HEK293 (cell line): Measurements from ENCODE around the gene SF3B4.
A peak's percentile ranks its signal among the peaks of the same experiment; 100 is the strongest.

ENCODE experiments used
- BCL11A ChIP-seq: fragments of 450-650 bp; formaldehyde crosslinking; IDR thresholded peaks from 2 replicates; pipeline ENCODE4 v1.5.1; 2016; ENCODE audit warnings: low read depth, missing biosample characterization, missing genetic modification characterization
- IKZF3 ChIP-seq: fragments of 450-650 bp; IDR thresholded peaks from 2 replicates; pipeline ENCODE4 v1.5.0; 2018; ENCODE audit warnings: missing biosample characterization, mild to moderate bottlenecking, missing genetic modification characterization, moderate library complexity
- KLF9 ChIP-seq: fragments of 450-650 bp; formaldehyde crosslinking; IDR thresholded peaks from 2 replicates; pipeline ENCODE4 v1.5.1; 2016; ENCODE audit warnings: missing biosample characterization, missing genetic modification characterization, low read depth
- MYNN ChIP-seq: fragments of 450-650 bp; formaldehyde crosslinking; IDR thresholded peaks from 2 replicates; pipeline ENCODE4 v1.5.1; 2016; ENCODE audit warnings: missing biosample characterization, missing genetic modification characterization, borderline replicate concordance
- OSR2 ChIP-seq: fragments of 450-650 bp; formaldehyde crosslinking; IDR thresholded peaks from 2 replicates; pipeline ENCODE4 v1.5.1; 2016; ENCODE audit warnings: missing biosample characterization, missing genetic modification characterization
- SCRT2 ChIP-seq: fragments of 450-650 bp; formaldehyde crosslinking; IDR thresholded peaks from 2 replicates; pipeline ENCODE4 v1.5.1; 2016; ENCODE audit warnings: missing biosample characterization, missing genetic modification characterization
- SETDB1 ChIP-seq: IDR thresholded peaks from one replicate; pipeline ENCODE4 v1.6.1; 2017; ENCODE audit warnings: mild to moderate bottlenecking, low read length, moderate library complexity, mixed read lengths; ENCODE audit not compliant: insufficient read length
- TRIM28 ChIP-seq: IDR thresholded peaks from 2 replicates; pipeline ENCODE4 v1.6.1; 2011; ENCODE audit warnings: low read length, control low read depth, borderline replicate concordance
- ZFHX2 ChIP-seq: fragments of 450-650 bp; formaldehyde crosslinking; conservative IDR thresholded peaks from 2 replicates; pipeline ENCODE4 v1.5.1; 2016; ENCODE audit warnings: missing biosample characterization, missing genetic modification characterization
- ZFP37 ChIP-seq: fragments of 450-650 bp; formaldehyde crosslinking; IDR thresholded peaks from 2 replicates; pipeline ENCODE4 v1.5.1; 2016; ENCODE audit warnings: missing biosample characterization, missing genetic modification characterization
- ZNF133 ChIP-seq: fragments of 450-650 bp; formaldehyde crosslinking; IDR thresholded peaks from 2 replicates; pipeline ENCODE4 v1.5.1; 2016; ENCODE audit warnings: missing biosample characterization, missing genetic modification characterization
- ZNF155 ChIP-seq: fragments of 450-650 bp; formaldehyde crosslinking; IDR thresholded peaks from 2 replicates; pipeline ENCODE4 v1.5.1; 2016; ENCODE audit warnings: missing biosample characterization, missing genetic modification characterization
- ZNF157 ChIP-seq: fragments of 450-650 bp; formaldehyde crosslinking; IDR thresholded peaks from 2 replicates; pipeline ENCODE4 v1.5.1; 2016; ENCODE audit warnings: missing biosample characterization, missing genetic modification characterization
- ZNF184 ChIP-seq: fragments of 450-650 bp; IDR thresholded peaks from 2 replicates; pipeline ENCODE4 v1.5.1; 2018; ENCODE audit warnings: missing biosample characterization, mild to moderate bottlenecking, missing genetic modification characterization
- ZNF211 ChIP-seq: fragments of 450-650 bp; formaldehyde crosslinking; IDR thresholded peaks from 2 replicates; pipeline ENCODE4 v1.5.1; 2016; ENCODE audit warnings: low read depth, missing biosample characterization, missing genetic modification characterization
- ZNF223 ChIP-seq: fragments of 450-650 bp; formaldehyde crosslinking; IDR thresholded peaks from 2 replicates; pipeline ENCODE4 v1.5.1; 2016; ENCODE audit warnings: missing biosample characterization, missing genetic modification characterization
- ZNF311 ChIP-seq: fragments of 450-650 bp; formaldehyde crosslinking; IDR thresholded peaks from 2 replicates; pipeline ENCODE4 v1.5.1; 2017; ENCODE audit warnings: missing biosample characterization, missing genetic modification characterization, borderline replicate concordance
- ZNF324 ChIP-seq: fragments of 450-650 bp; formaldehyde crosslinking; IDR thresholded peaks from 2 replicates; pipeline ENCODE4 v1.5.1; 2016; ENCODE audit warnings: missing biosample characterization, missing genetic modification characterization
- ZNF433 ChIP-seq: fragments of 450-650 bp; formaldehyde crosslinking; IDR thresholded peaks from 2 replicates; pipeline ENCODE4 v1.5.1; 2016; ENCODE audit warnings: missing biosample characterization, missing genetic modification characterization, low read depth
- ZNF48 ChIP-seq: fragments of 450-650 bp; formaldehyde crosslinking; IDR thresholded peaks from 2 replicates; pipeline ENCODE4 v1.5.1; 2016; ENCODE audit warnings: missing biosample characterization, missing genetic modification characterization
- ZNF510 ChIP-seq: fragments of 450-650 bp; formaldehyde crosslinking; IDR thresholded peaks from 2 replicates; pipeline ENCODE4 v1.5.1; 2018; ENCODE audit warnings: mild to moderate bottlenecking, missing genetic modification characterization, missing biosample characterization; ENCODE audit not compliant: insufficient replicate concordance
- ZNF530 ChIP-seq: fragments of 450-650 bp; formaldehyde crosslinking; IDR thresholded peaks from 2 replicates; pipeline ENCODE4 v1.5.1; 2016; ENCODE audit warnings: low read depth, missing biosample characterization, missing genetic modification characterization
- ZNF544 ChIP-seq: fragments of 450-650 bp; formaldehyde crosslinking; IDR thresholded peaks from 2 replicates; pipeline ENCODE4 v1.5.0; 2017; ENCODE audit warnings: missing biosample characterization, missing genetic modification characterization
- ZNF560 ChIP-seq: fragments of 450-650 bp; formaldehyde crosslinking; IDR thresholded peaks from 2 replicates; pipeline ENCODE4 v1.5.1; 2017; ENCODE audit warnings: missing biosample characterization, missing genetic modification characterization, borderline replicate concordance
- ZNF596 ChIP-seq: fragments of 450-650 bp; IDR thresholded peaks from 2 replicates; pipeline ENCODE4 v1.5.0; 2018; ENCODE audit warnings: missing biosample characterization, mild to moderate bottlenecking, missing genetic modification characterization, moderate library complexity
- ZNF600 ChIP-seq: fragments of 450-650 bp; formaldehyde crosslinking; IDR thresholded peaks from 2 replicates; pipeline ENCODE4 v1.5.1; 2016; ENCODE audit warnings: missing biosample characterization, missing genetic modification characterization
- ZNF626 ChIP-seq: fragments of 450-650 bp; sonication (Bioruptor Pico); formaldehyde crosslinking; IDR thresholded peaks from 2 replicates; pipeline ENCODE4 v1.5.1; 2018; ENCODE audit warnings: missing biosample characterization, missing genetic modification characterization, inconsistent platforms
- ZNF701 ChIP-seq: fragments of 450-650 bp; formaldehyde crosslinking; IDR thresholded peaks from 2 replicates; pipeline ENCODE4 v1.5.1; 2016; ENCODE audit warnings: missing biosample characterization, missing genetic modification characterization
- ZNF768 ChIP-seq: fragments of 450-650 bp; formaldehyde crosslinking; IDR thresholded peaks from 2 replicates; pipeline ENCODE4 v1.5.1; 2018; ENCODE audit warnings: missing biosample characterization, mild to moderate bottlenecking, missing genetic modification characterization
- ZNF791 ChIP-seq: fragments of 450-650 bp; formaldehyde crosslinking; IDR thresholded peaks from 2 replicates; pipeline ENCODE4 v1.5.1; 2016; ENCODE audit warnings: missing biosample characterization, missing genetic modification characterization
- ZSCAN16 ChIP-seq: fragments of 450-650 bp; formaldehyde crosslinking; IDR thresholded peaks from 2 replicates; pipeline ENCODE4 v1.5.1; 2016; ENCODE audit warnings: missing biosample characterization, missing genetic modification characterization
- TF ChIP-seq, protein P1 (sequence below): fragments of 450-650 bp; formaldehyde crosslinking; IDR thresholded peaks from 2 replicates; pipeline ENCODE4 v1.5.1; 2017; ENCODE audit warnings: missing biosample characterization, missing genetic modification characterization
- TF ChIP-seq, protein P2 (sequence below): fragments of 450-650 bp; formaldehyde crosslinking; IDR thresholded peaks from 2 replicates; pipeline ENCODE4 v1.5.1; 2016; ENCODE audit warnings: missing biosample characterization, missing genetic modification characterization
- TF ChIP-seq, protein P3 (sequence below): fragments of 450-650 bp; formaldehyde crosslinking; IDR thresholded peaks from 2 replicates; pipeline ENCODE4; 2016; ENCODE audit warnings: missing biosample characterization, missing genetic modification characterization

The SF3B4 gene

DNA sequence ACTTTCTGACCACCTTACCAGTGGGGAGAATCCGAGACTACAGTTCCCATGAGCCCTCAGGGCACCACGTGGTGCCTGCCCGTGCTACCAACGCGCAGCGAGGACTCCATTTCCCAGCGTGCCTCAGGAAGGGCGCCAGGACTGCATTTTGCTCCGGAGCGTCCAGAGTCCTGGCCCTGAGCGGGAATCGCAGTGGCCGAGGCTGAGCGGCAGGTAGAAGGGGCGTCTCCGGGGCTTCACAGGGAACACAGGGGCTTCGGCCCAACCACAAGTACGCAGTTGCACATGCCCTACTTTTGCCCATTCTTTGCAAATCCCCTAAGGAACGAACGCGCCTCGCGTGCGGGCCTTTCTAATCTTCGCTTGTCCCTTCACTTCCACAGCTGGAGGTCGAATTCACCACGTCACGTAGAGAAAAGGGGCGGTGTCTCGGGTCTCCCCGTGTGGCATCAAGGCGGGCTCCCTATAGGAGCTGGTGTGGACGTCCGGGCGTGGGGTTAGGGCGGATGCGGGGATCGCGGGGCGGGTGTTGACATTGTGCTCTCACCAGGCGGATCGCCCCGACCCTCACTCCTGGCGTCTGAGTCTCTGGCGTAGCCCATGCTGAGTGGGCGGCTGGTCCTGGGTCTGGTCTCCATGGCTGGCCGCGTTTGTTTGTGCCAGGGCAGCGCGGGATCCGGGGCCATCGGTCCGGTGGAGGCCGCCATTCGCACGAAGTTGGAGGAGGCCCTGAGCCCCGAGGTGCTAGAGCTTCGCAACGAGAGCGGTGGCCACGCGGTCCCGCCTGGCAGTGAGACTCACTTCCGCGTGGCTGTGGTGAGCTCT is 27.9 kb downstream of the SF3B4 start, which contains the start of gene BOLA1 (continued):
- TF ChIP-seq KLF9 (tag by site-specific recombination), result peak; percentile 64
- TF ChIP-seq ZNF155 (tag by site-specific recombination), result no peak
- peak; percentile 58; the same call in 1 of the 2 replicates for TF ChIP-seq IKZF3 (tag by site-specific recombination)
- no peak for TF ChIP-seq ZNF701 (tag by site-specific recombination)
- TF ChIP-seq, protein P1, sequence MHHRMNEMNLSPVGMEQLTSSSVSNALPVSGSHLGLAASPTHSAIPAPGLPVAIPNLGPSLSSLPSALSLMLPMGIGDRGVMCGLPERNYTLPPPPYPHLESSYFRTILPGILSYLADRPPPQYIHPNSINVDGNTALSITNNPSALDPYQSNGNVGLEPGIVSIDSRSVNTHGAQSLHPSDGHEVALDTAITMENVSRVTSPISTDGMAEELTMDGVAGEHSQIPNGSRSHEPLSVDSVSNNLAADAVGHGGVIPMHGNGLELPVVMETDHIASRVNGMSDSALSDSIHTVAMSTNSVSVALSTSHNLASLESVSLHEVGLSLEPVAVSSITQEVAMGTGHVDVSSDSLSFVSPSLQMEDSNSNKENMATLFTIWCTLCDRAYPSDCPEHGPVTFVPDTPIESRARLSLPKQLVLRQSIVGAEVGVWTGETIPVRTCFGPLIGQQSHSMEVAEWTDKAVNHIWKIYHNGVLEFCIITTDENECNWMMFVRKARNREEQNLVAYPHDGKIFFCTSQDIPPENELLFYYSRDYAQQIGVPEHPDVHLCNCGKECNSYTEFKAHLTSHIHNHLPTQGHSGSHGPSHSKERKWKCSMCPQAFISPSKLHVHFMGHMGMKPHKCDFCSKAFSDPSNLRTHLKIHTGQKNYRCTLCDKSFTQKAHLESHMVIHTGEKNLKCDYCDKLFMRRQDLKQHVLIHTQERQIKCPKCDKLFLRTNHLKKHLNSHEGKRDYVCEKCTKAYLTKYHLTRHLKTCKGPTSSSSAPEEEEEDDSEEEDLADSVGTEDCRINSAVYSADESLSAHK (tag by site-specific recombination), result no peak
- TF ChIP-seq ZFP37 (tag by site-specific recombination), result no peak
- TF ChIP-seq ZNF133 (tag by site-specific recombination), result no peak
- TF ChIP-seq ZNF157 (tag by site-specific recombination), result no peak
- no peak for TF ChIP-seq ZNF768
- TF ChIP-seq, protein P2, sequence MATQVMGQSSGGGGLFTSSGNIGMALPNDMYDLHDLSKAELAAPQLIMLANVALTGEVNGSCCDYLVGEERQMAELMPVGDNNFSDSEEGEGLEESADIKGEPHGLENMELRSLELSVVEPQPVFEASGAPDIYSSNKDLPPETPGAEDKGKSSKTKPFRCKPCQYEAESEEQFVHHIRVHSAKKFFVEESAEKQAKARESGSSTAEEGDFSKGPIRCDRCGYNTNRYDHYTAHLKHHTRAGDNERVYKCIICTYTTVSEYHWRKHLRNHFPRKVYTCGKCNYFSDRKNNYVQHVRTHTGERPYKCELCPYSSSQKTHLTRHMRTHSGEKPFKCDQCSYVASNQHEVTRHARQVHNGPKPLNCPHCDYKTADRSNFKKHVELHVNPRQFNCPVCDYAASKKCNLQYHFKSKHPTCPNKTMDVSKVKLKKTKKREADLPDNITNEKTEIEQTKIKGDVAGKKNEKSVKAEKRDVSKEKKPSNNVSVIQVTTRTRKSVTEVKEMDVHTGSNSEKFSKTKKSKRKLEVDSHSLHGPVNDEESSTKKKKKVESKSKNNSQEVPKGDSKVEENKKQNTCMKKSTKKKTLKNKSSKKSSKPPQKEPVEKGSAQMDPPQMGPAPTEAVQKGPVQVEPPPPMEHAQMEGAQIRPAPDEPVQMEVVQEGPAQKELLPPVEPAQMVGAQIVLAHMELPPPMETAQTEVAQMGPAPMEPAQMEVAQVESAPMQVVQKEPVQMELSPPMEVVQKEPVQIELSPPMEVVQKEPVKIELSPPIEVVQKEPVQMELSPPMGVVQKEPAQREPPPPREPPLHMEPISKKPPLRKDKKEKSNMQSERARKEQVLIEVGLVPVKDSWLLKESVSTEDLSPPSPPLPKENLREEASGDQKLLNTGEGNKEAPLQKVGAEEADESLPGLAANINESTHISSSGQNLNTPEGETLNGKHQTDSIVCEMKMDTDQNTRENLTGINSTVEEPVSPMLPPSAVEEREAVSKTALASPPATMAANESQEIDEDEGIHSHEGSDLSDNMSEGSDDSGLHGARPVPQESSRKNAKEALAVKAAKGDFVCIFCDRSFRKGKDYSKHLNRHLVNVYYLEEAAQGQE (tag by site-specific recombination), result no peak
- no peak for TF ChIP-seq ZSCAN16 (tag by site-specific recombination)
- no peak for TF ChIP-seq ZNF530 (tag by site-specific recombination)
- TF ChIP-seq MYNN (tag by site-specific recombination), result no peak
- no peak for TF ChIP-seq ZNF48 (tag by site-specific recombination)
- TF ChIP-seq ZNF510 (tag by site-specific recombination), result no peak
- TF ChIP-seq ZNF433, result no peak
- TF ChIP-seq TRIM28, result peak; percentile 76; the same call in 1 of the 2 replicates
- no peak for TF ChIP-seq ZNF596 (tag by site-specific recombination)
- no peak; the same call in 1 of the 2 replicates for TF ChIP-seq ZNF184 (tag by site-specific recombination)
- no peak for TF ChIP-seq ZNF626 (tag by site-specific recombination)
- no peak for TF ChIP-seq ZNF560 (tag by site-specific recombination)
- TF ChIP-seq ZNF600 (tag by site-specific recombination), result peak; percentile 98
- TF ChIP-seq ZFHX2 (tag by site-specific recombination), result peak; percentile 28; the same call in 1 of the 2 replicates
- TF ChIP-seq ZNF223 (tag by site-specific recombination), result peak; percentile 93
- peak; percentile 11 for TF ChIP-seq SETDB1
- TF ChIP-seq ZNF211, result no peak
- peak; percentile 76; the same call in 1 of the 2 replicates for TF ChIP-seq ZNF324 (tag by site-specific recombination)
- peak; percentile 38; the same call in 1 of the 2 replicates for TF ChIP-seq SCRT2 (tag by site-specific recombination)
- no peak for TF ChIP-seq ZNF544 (tag by site-specific recombination)
- no peak for TF ChIP-seq ZNF311 (tag by site-specific recombination)
- no peak for TF ChIP-seq OSR2
- TF ChIP-seq, protein P3, sequence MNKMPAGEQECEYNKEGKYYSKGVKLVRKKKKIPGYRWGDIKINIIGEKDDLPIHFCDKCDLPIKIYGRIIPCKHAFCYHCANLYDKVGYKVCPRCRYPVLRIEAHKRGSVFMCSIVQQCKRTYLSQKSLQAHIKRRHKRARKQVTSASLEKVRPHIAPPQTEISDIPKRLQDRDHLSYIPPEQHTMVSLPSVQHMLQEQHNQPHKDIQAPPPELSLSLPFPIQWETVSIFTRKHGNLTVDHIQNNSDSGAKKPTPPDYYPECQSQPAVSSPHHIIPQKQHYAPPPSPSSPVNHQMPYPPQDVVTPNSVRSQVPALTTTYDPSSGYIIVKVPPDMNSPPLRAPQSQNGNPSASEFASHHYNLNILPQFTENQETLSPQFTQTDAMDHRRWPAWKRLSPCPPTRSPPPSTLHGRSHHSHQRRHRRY (tag by site-specific recombination), result no peak
- no peak for TF ChIP-seq BCL11A (tag by site-specific recombination)
- no peak for TF ChIP-seq ZNF791 (tag by site-specific recombination)
